Thymus (tissue), 11 donors: ENCODE measurements around the gene HIP1. TPM values are rescaled to one million over a fixed set of nuclear protein-coding genes. Genes with fewer than 3 reads are reported as not detected.

ENCODE experiments used
- DNase-seq, 9 donors: peaks; one replicate each; pipeline ENCODE4 v3.0.0-alpha.2; 2013; ENCODE audit warnings: low spot score in 9 of 9, low read depth in 6 of 9, missing footprints in 1 of 9
- H3K27ac ChIP-seq, 2 donors: one replicate each; pipeline ENCODE4 v1.5.1; 2013; ENCODE audit warnings: control low read depth in 1 of 2, low read depth in 1 of 2, low read length in 1 of 2, mild to moderate bottlenecking in 1 of 2, moderate library complexity in 1 of 2
- H3K27me3 ChIP-seq, 2 donors: one replicate each; pipeline ENCODE4 v1.5.1; 2013; ENCODE audit warnings: low read length in 1 of 2; ENCODE audit not compliant: control insufficient read depth in 2 of 2, insufficient read depth in 1 of 2
- H3K36me3 ChIP-seq, 2 donors: one replicate each; pipeline ENCODE4 v1.5.1; 2013; ENCODE audit warnings: low read length in 1 of 2, mild to moderate bottlenecking in 1 of 2, moderate library complexity in 1 of 2; ENCODE audit not compliant: control insufficient read depth in 2 of 2, insufficient read depth in 2 of 2
- H3K4me1 ChIP-seq, 2 donors: one replicate each; pipeline ENCODE4 v1.5.1; 2013; ENCODE audit warnings: low read length in 2 of 2; ENCODE audit not compliant: control insufficient read depth in 2 of 2, insufficient read depth in 2 of 2
- H3K4me3 ChIP-seq, 2 donors: one replicate each; pipeline ENCODE4 v1.5.1; 2013; ENCODE audit warnings: low read length in 2 of 2, control low read depth in 1 of 2, mild to moderate bottlenecking in 1 of 2
- H3K9me3 ChIP-seq, 2 donors: one replicate each; pipeline ENCODE4 v1.5.1; 2013; ENCODE audit warnings: low read length in 1 of 2, mild to moderate bottlenecking in 1 of 2; ENCODE audit not compliant: control insufficient read depth in 2 of 2, insufficient read depth in 1 of 2
- WGBS: extraction: QIAGEN DNeasy Blood & Tissue Kit; methylation state at CpG from one replicate; pipeline ENCODE4 v1.1.7; 2013; 5-methylcytosine and 5-hydroxymethylcytosine counted together
- polyA plus RNA-seq: library from polyadenylated mRNA; stranded (reverse); fragments of 200-250 nt; gene quantifications from one replicate; pipeline ENCODE4 v1.2.3, GENCODE V29; 2013
- total RNA-seq: library from RNA; stranded (reverse); fragments of 120-200 nt; gene quantifications from one replicate; pipeline ENCODE4 v1.2.4, GENCODE V29; 2013
- donor health status: healthy.

The HIP1 gene
- total and polyA plus RNA-seq, 2 donors: 3.3 to 3.5 TPM

GRCh38 chr7:75667938-75668337, 70.8 kb downstream of the HIP1 start:
- no peak for DNase-seq
- H3K36me3 ChIP-seq: no peaks in the 10 kb centered on the region
- H3K4me3 ChIP-seq: no peak overlapping the region
- H3K9me3 ChIP-seq: no peaks in the 10 kb centered on the region
- H3K4me1 ChIP-seq: no peaks in the 10 kb centered on the region
- 85% methylated on average over 4 of the region's 4 CpGs for WGBS
- H3K27me3 ChIP-seq: no peaks in the 10 kb centered on the region
- no peak overlapping the region for H3K27ac ChIP-seq

GRCh38 chr7:75663302-75663907, 75.3 kb downstream of the HIP1 start:
- Histone ChIP-seq H3K4me1 (no peaks in the 10 kb centered on the region), H3K27ac (no peak overlapping the region), H3K4me3 (no peak overlapping the region), H3K9me3 (no peaks in the 10 kb centered on the region), H3K27me3 (no peaks in the 10 kb centered on the region), H3K36me3 (no peaks in the 10 kb centered on the region)
- 95% methylated on average over 8 of the region's 8 CpGs for WGBS
- no peak for DNase-seq

- no peaks in the 10 kb centered on the region for H3K9me3 ChIP-seq
- DNase-seq: no peak
- H3K4me3 ChIP-seq: no peak overlapping the region
- H3K36me3 ChIP-seq: no peaks in the 10 kb centered on the region
- WGBS: 78% methylated on average over 12 of the region's 12 CpGs
- no peaks in the 10 kb centered on the region for H3K4me1 ChIP-seq
- no peak overlapping the region for H3K27ac ChIP-seq
- H3K27me3 ChIP-seq: no peaks in the 10 kb centered on the region
Measured at GRCh38 chr7:75662579-75663301, 76.0 kb downstream of the HIP1 start.

GRCh38 chr7:75660566-75661215, 78.0 kb downstream of the HIP1 start:
- Histone ChIP-seq H3K36me3 (no peaks in the 10 kb centered on the region), H3K9me3 (no peaks in the 10 kb centered on the region), H3K27ac (no peak overlapping the region), H3K4me1 (no peaks in the 10 kb centered on the region), H3K27me3 (no peaks in the 10 kb centered on the region), H3K4me3 (no peak overlapping the region)
- WGBS: 96% methylated on average over 13 of the region's 13 CpGs
- DNase-seq: no peak

GRCh38 chr7:75658802-75659201, 79.9 kb downstream of the HIP1 start:
- Histone ChIP-seq H3K9me3 (no peaks in the 10 kb centered on the region), H3K4me1 (no peaks in the 10 kb centered on the region), H3K27ac (no peak overlapping the region), H3K4me3 (no peak overlapping the region), H3K36me3 (no peaks in the 10 kb centered on the region), H3K27me3 (no peaks in the 10 kb centered on the region)
- DNase-seq: no peak
- 97% methylated on average over 4 of the region's 4 CpGs for WGBS

- no peak for DNase-seq
- Histone ChIP-seq H3K4me3 (no peak overlapping the region), H3K36me3 (no peaks in the 10 kb centered on the region), H3K27ac (no peak overlapping the region), H3K9me3 (no peaks in the 10 kb centered on the region), H3K4me1 (no peaks in the 10 kb centered on the region), H3K27me3 (no peaks in the 10 kb centered on the region)
- 96% methylated on average over 10 of the region's 10 CpGs for WGBS
Measured at GRCh38 chr7:75658369-75658768, 80.4 kb downstream of the HIP1 start.

GRCh38 chr7:75657866-75658265, 80.9 kb downstream of the HIP1 start:
- no peak overlapping the region for H3K27ac ChIP-seq
- no peaks in the 10 kb centered on the region for H3K4me1 ChIP-seq
- no peaks in the 10 kb centered on the region for H3K36me3 ChIP-seq
- no peak for DNase-seq
- 95% methylated on average over 6 of the region's 6 CpGs for WGBS
- H3K27me3 ChIP-seq: no peaks in the 10 kb centered on the region
- H3K9me3 ChIP-seq: no peaks in the 10 kb centered on the region
- no peak overlapping the region for H3K4me3 ChIP-seq

- Histone ChIP-seq H3K27me3 (no peaks in the 10 kb centered on the region), H3K27ac (no peak overlapping the region)
- 94% methylated on average over 7 of the region's 7 CpGs for WGBS
Measured at GRCh38 chr7:75656740-75657139, 82.0 kb downstream of the HIP1 start.

GRCh38 chr7:75655536-75655935, 83.2 kb downstream of the HIP1 start:
- WGBS: 98% methylated on average over 2 of the region's 2 CpGs
- H3K36me3 ChIP-seq: no peaks in the 10 kb centered on the region
- no peaks in the 10 kb centered on the region for H3K27me3 ChIP-seq
- no peaks in the 10 kb centered on the region for H3K4me1 ChIP-seq
- no peak for DNase-seq
- no peak overlapping the region for H3K27ac ChIP-seq
- no peak overlapping the region for H3K4me3 ChIP-seq
- H3K9me3 ChIP-seq: no peaks in the 10 kb centered on the region

More at GRCh38 chr7:75656740-75657139, 82.0 kb downstream of the HIP1 start:
- no peak for DNase-seq
- no peak overlapping the region for H3K4me3 ChIP-seq
- H3K4me1 ChIP-seq: no peaks in the 10 kb centered on the region
- no peaks in the 10 kb centered on the region for H3K36me3 ChIP-seq
- H3K9me3 ChIP-seq: no peaks in the 10 kb centered on the region
